ENCODE results near the gene ERGIC1. TPM values are rescaled to one million over a fixed set of nuclear protein-coding genes. Genes with fewer than 3 reads are reported as not detected.

The ERGIC1 gene
- total and polyA plus RNA-seq, 2 of the 8 experiments (the other 6 are each of a cell fraction or from before 2014, with no cell fraction given) = 95.3 to 106 TPM

GRCh38 chr5:172799416-172799815 lies 34.6 kb upstream of the ERGIC1 start:
- Histone ChIP-seq H4K5ac (ENCODE audit: insufficient read length, low read depth, low read length) (no peak overlapping the region), H3K9ac (replicated peaks in 1 of 4; ENCODE audit: extremely low read depth in 1 of 4, low read depth in 3 of 4, low read length in 3 of 4) (no peak overlapping the region), H2AK5ac (ENCODE audit: low read depth, low read length) (no peak overlapping the region), H3K4me2 (ENCODE audit: insufficient read depth in 1 of 2, low read depth in 2 of 2, low read length in 2 of 2) (no peak overlapping the region), H3K23ac (ENCODE audit: insufficient read length) (no peak overlapping the region), H4K91ac (replicated peaks; ENCODE audit: insufficient read length, low read length) (no peak overlapping the region), H3K23me2 (ENCODE audit: low read depth, low read length) (no peaks in the 10 kb centered on the region), H3K9me3 (ENCODE audit: insufficient read depth in 2 of 2, low read depth in 1 of 2, low read length in 1 of 2) (no peaks in the 10 kb centered on the region), H3K27ac (ENCODE audit: low read depth, low read length) (no peak overlapping the region), H2BK20ac (ENCODE audit: low read length) (no peak overlapping the region), H2BK120ac (replicated peaks; ENCODE audit: low read depth, low read length) (no peak overlapping the region), H3K36me3 (ENCODE audit: control insufficient read depth in 2 of 4, insufficient read depth in 4 of 4, low read length in 3 of 4) (no peaks in the 10 kb centered on the region), H3K79me1 (ENCODE audit: low read depth, low read length) (no peaks in the 10 kb centered on the region), H2BK12ac (ENCODE audit: low read depth, low read length) (no peak overlapping the region), H4K8ac (ENCODE audit: extremely low read depth, insufficient read depth, low read length) (no peak overlapping the region), H2BK15ac (ENCODE audit: low read length) (no peak overlapping the region), H2AFZ (ENCODE audit: low read length) (no peak overlapping the region), H3K56ac (replicated peaks; ENCODE audit: insufficient read length, low read depth, low read length) (no peak overlapping the region), H2BK5ac (ENCODE audit: low read depth, low read length) (no peak overlapping the region), H3K18ac (ENCODE audit: extremely low read depth, low read length) (no peak overlapping the region), H3K4me3 (ENCODE audit: extremely low read depth in 1 of 4, insufficient read depth in 2 of 4, low read depth in 3 of 4, low read length in 4 of 4) (no peak overlapping the region), H4K20me1 (replicated peaks in 1 of 2; ENCODE audit: control insufficient read depth in 1 of 2, insufficient read depth in 2 of 2, low read length in 2 of 2) (no peaks in the 10 kb centered on the region), H3K4me1 (replicated peaks in 1 of 4; ENCODE audit: control insufficient read depth in 3 of 4, insufficient read depth in 4 of 4, low read length in 3 of 4) (no peaks in the 10 kb centered on the region), H3K4ac (replicated peaks; ENCODE audit: insufficient read length, low read depth, low read length) (no peak overlapping the region), H3K27me3 (replicated peaks in 1 of 4; ENCODE audit: control insufficient read depth in 3 of 4, extremely low read depth in 1 of 4, insufficient read depth in 3 of 4, low read length in 3 of 4) (no peaks in the 10 kb centered on the region), H3K14ac (ENCODE audit: insufficient read length) (no peak overlapping the region), H3K79me2 (ENCODE audit: control insufficient read depth in 1 of 2, insufficient read depth in 2 of 2, low read length in 2 of 2) (no peaks in the 10 kb centered on the region)
- 94% methylated on average over 6 of the region's 6 CpGs; no CpG with 5 or more reads in 1 of the 2 experiments for WGBS, 2 experiments (ENCODE audit: extremely low coverage in 1 of 2, insufficient coverage in 1 of 2, insufficient read length in 1 of 2, insufficient replicate concordance in 2 of 2, low coverage in 1 of 2, low lambda C conversion rate in 2 of 2, missing lambda C conversion rate in 1 of 2)
- CTCF ChIA-PET (ENCODE audit: partially characterized antibody) = interaction anchor here (1.2 to 1.4 kb wide), 2 partner anchors 84 to 92 kb away, joined by 3 to 6 read pairs; no protein-coding TSS in a partner anchor
- TF ChIP-seq KDM1A (IDR thresholded peaks at IDR 0.05; ENCODE audit: borderline replicate concordance, low read length) = no peak
- FAIRE-seq (no peak), DNase-seq (ENCODE audit: low read depth in 1 of 2, low spot score in 2 of 2) (no peak)
- POLR2A ChIA-PET (ENCODE audit: partially characterized antibody) = interaction anchor here (2.4 kb wide), 1 partner anchor 28 kb away, joined by 12 read pairs; the partner anchor contains the start of gene DUSP1
